H1 (cell line): ENCODE results near the gene PTPRF. TPM values are rescaled to one million over a fixed set of nuclear protein-coding genes. Genes with fewer than 3 reads are reported as not detected.

ENCODE experiments used
- CTCF ChIA-PET: fragments of 300-600 bp; sonication (Branson Sonifier 250); formaldehyde crosslinking; loops from one replicate; lab custom pipeline; 2021; ENCODE audit not compliant: partially characterized antibody; lab: Charles Lee
- POLR2A ChIA-PET: fragments of 300-600 bp; sonication (Branson Sonifier 250); formaldehyde crosslinking; loops from one replicate; lab custom pipeline; 2021; ENCODE audit warnings: inconsistent platforms; ENCODE audit not compliant: partially characterized antibody; lab: Charles Lee
- DNase-seq, 2 experiments: peaks; one replicate each; pipeline versions ENCODE4 v3.0.0 to v3.0.0-alpha.2; 2010 to 2022; ENCODE audit warnings: low spot score in 2 of 2, low read depth in 1 of 2, mixed read lengths in 1 of 2
- FAIRE-seq: peaks from 2 replicates; lab custom pipeline; 2011; peaks lifted over from hg19 to GRCh38; lab: Jason Lieb, UNC
- H2AFZ ChIP-seq: 2 replicates; pipeline ENCODE4 v1.8.1; 2012; ENCODE audit warnings: low read length, inconsistent platforms
- H2AK5ac ChIP-seq: 2 replicates; pipeline ENCODE4 v1.6.1; 2013; ENCODE audit warnings: low read depth, low read length
- H2BK120ac ChIP-seq: replicated peaks from 2 replicates; pipeline ENCODE3; 2013; ENCODE audit warnings: low read depth, low read length, inconsistent platforms
- H2BK12ac ChIP-seq: 2 replicates; pipeline ENCODE4 v1.6.1; 2013; ENCODE audit warnings: low read depth, low read length
- H2BK15ac ChIP-seq: 2 replicates; pipeline ENCODE4 v1.6.1; 2013; ENCODE audit warnings: low read length
- H2BK20ac ChIP-seq: 2 replicates; pipeline ENCODE4 v1.6.1; 2013; ENCODE audit warnings: low read length
- H2BK5ac ChIP-seq: 2 replicates; pipeline ENCODE4 v1.6.1; 2013; ENCODE audit warnings: low read depth, low read length
- H3K14ac ChIP-seq: 2 replicates; pipeline ENCODE4 v1.6.1; 2013; ENCODE audit warnings: inconsistent platforms; ENCODE audit not compliant: insufficient read length
- H3K18ac ChIP-seq: 2 replicates; pipeline ENCODE4 v1.6.1; 2013; ENCODE audit warnings: low read length; ENCODE audit errors: extremely low read depth
- H3K23ac ChIP-seq: 2 replicates; pipeline ENCODE4 v1.6.1; 2013; ENCODE audit warnings: inconsistent platforms; ENCODE audit not compliant: insufficient read length
- H3K23me2 ChIP-seq: 2 replicates; pipeline ENCODE4 v1.6.1; 2013; ENCODE audit warnings: low read depth, low read length
- H3K27ac ChIP-seq: 2 replicates; pipeline ENCODE4 v1.6.1; 2011; ENCODE audit warnings: low read depth, low read length, inconsistent platforms
- H3K27me3 ChIP-seq, 4 experiments: replicated peaks in 1 of 4; 1 replicate in 1 of 4; 2 replicates in 3 of 4; pipeline versions ENCODE4 v1.6.1 to v1.8.1; 2011 to 2013; ENCODE audit warnings: low read length in 3 of 4, mild to moderate bottlenecking in 3 of 4, inconsistent platforms in 2 of 4, mixed read lengths in 2 of 4, moderate library complexity in 1 of 4; ENCODE audit not compliant: control insufficient read depth in 3 of 4, insufficient read depth in 3 of 4; ENCODE audit errors: extremely low read depth in 1 of 4
- H3K36me3 ChIP-seq, 4 experiments: 2 replicates each; pipeline versions ENCODE4 v1.6.1 to v1.8.1; 2011 to 2013; ENCODE audit warnings: mild to moderate bottlenecking in 4 of 4, low read length in 3 of 4, moderate library complexity in 2 of 4, control low read depth in 1 of 4, inconsistent platforms in 1 of 4; ENCODE audit not compliant: insufficient read depth in 4 of 4, control insufficient read depth in 2 of 4
- H3K4ac ChIP-seq: replicated peaks from 2 replicates; pipeline ENCODE3; 2013; ENCODE audit warnings: low read length, low read depth, mixed read lengths, inconsistent platforms; ENCODE audit not compliant: insufficient read length
- H3K4me1 ChIP-seq, 4 experiments: replicated peaks in 1 of 4; 1 replicate in 1 of 4; 2 replicates in 3 of 4; pipeline versions ENCODE4 v1.6.1 to v1.8.1; 2011 to 2013; ENCODE audit warnings: low read length in 3 of 4, inconsistent platforms in 2 of 4, mixed read lengths in 1 of 4; ENCODE audit not compliant: insufficient read depth in 4 of 4, control insufficient read depth in 3 of 4
- H3K4me2 ChIP-seq, 2 experiments: 2 replicates each; pipeline versions ENCODE4 v1.6.1 to v1.8.1; 2011 to 2013; ENCODE audit warnings: low read depth in 2 of 2, low read length in 2 of 2, control low read depth in 1 of 2, inconsistent platforms in 1 of 2, mild to moderate bottlenecking in 1 of 2; ENCODE audit not compliant: insufficient read depth in 1 of 2
- H3K4me3 ChIP-seq, 4 experiments: fragments of 200-600, 300-600 bp in 1 of 4; sonication (generic), shearing (Covaris generic), sonication (Bioruptor Twin) in 1 of 4; 2 replicates each; pipeline versions ENCODE4 v1.5.1 to v1.8.1; 2011 to 2016; ENCODE audit warnings: low read length in 4 of 4, low read depth in 3 of 4, control low read depth in 2 of 4, inconsistent platforms in 2 of 4, mild to moderate bottlenecking in 2 of 4, mixed read lengths in 1 of 4, moderate library complexity in 1 of 4; ENCODE audit not compliant: insufficient read depth in 2 of 4; ENCODE audit errors: extremely low read depth in 1 of 4
- H3K56ac ChIP-seq: replicated peaks from 2 replicates; pipeline ENCODE3; 2013; ENCODE audit warnings: low read depth, mild to moderate bottlenecking, mixed read lengths, low read length, inconsistent platforms; ENCODE audit not compliant: insufficient read length
- H3K79me1 ChIP-seq: 2 replicates; pipeline ENCODE4 v1.6.1; 2013; ENCODE audit warnings: low read depth, low read length, control low read depth
- H3K79me2 ChIP-seq, 2 experiments: 2 replicates each; pipeline versions ENCODE4 v1.6.1 to v1.8.1; 2012 to 2013; ENCODE audit warnings: low read length in 2 of 2, mild to moderate bottlenecking in 2 of 2, inconsistent platforms in 1 of 2; ENCODE audit not compliant: insufficient read depth in 2 of 2, control insufficient read depth in 1 of 2
- H3K9ac ChIP-seq, 4 experiments: replicated peaks in 1 of 4; 1 replicate in 1 of 4; 2 replicates in 3 of 4; pipeline versions ENCODE4 v1.6.1 to v1.8.1; 2011 to 2013; ENCODE audit warnings: low read depth in 3 of 4, low read length in 3 of 4, control low read depth in 2 of 4, mild to moderate bottlenecking in 2 of 4, moderate library complexity in 2 of 4, inconsistent platforms in 1 of 4; ENCODE audit errors: extremely low read depth in 1 of 4
- H3K9me3 ChIP-seq, 2 experiments: 2 replicates each; pipeline versions ENCODE4 v1.6.1 to v1.8.1; 2012 to 2013; ENCODE audit warnings: mild to moderate bottlenecking in 2 of 2, moderate library complexity in 2 of 2, control low read depth in 1 of 2, inconsistent platforms in 1 of 2, low read depth in 1 of 2, low read length in 1 of 2, mixed read lengths in 1 of 2; ENCODE audit not compliant: insufficient read depth in 2 of 2
- H4K20me1 ChIP-seq, 2 experiments: replicated peaks in 1 of 2; 2 replicates each; pipeline versions ENCODE3 to v1.8.1; 2011 to 2013; ENCODE audit warnings: inconsistent platforms in 2 of 2, low read length in 2 of 2, mild to moderate bottlenecking in 1 of 2; ENCODE audit not compliant: insufficient read depth in 2 of 2, control insufficient read depth in 1 of 2
- H4K5ac ChIP-seq: 2 replicates; pipeline ENCODE4 v1.6.1; 2013; ENCODE audit warnings: low read length, low read depth, mixed read lengths, inconsistent platforms; ENCODE audit not compliant: insufficient read length
- H4K8ac ChIP-seq: 2 replicates; pipeline ENCODE4 v1.8.0; 2013; ENCODE audit warnings: mild to moderate bottlenecking, moderate library complexity, low read length, inconsistent platforms; ENCODE audit not compliant: insufficient read depth; ENCODE audit errors: extremely low read depth
- H4K91ac ChIP-seq: replicated peaks from 2 replicates; pipeline ENCODE3; 2013; ENCODE audit warnings: low read length, mixed read lengths, inconsistent platforms; ENCODE audit not compliant: insufficient read length
- BCL11A ChIP-seq, 2 experiments: IDR thresholded peaks; one replicate each; pipeline ENCODE4 v1.6.1; 2011; ENCODE audit warnings: low read depth in 2 of 2, low read length in 2 of 2, mild to moderate bottlenecking in 2 of 2
- CBX8 ChIP-seq: fragments of 300-800, 300-1000 bp; sonication (generic); IDR thresholded peaks from 2 replicates; pipeline ENCODE4 v1.7.1; 2016; ENCODE audit warnings: low read depth, low read length, borderline replicate concordance
- HDAC2 ChIP-seq, 2 experiments: fragments of 300-600 bp in 1 of 2; sonication (generic) in 1 of 2; IDR thresholded peaks; 2 replicates each; pipeline ENCODE4 v1.6.1; 2011 to 2012; ENCODE audit warnings: low read depth in 2 of 2, low read length in 2 of 2, mild to moderate bottlenecking in 2 of 2, moderate library complexity in 2 of 2, borderline replicate concordance in 1 of 2, inconsistent platforms in 1 of 2
- SP2 ChIP-seq: IDR thresholded peaks from 2 replicates; pipeline ENCODE4 v1.6.1; 2012; ENCODE audit warnings: mild to moderate bottlenecking, low read length, inconsistent platforms
- WGBS, 2 experiments: shearing (Covaris generic) in 1 of 2; methylation state at CpG; one replicate each; pipeline versions ENCODE4 v1.1.6 to v1.1.7; 2013 to 2015; ENCODE audit warnings: low lambda C conversion rate in 2 of 2, mixed read lengths in 2 of 2, inconsistent platforms in 1 of 2, low coverage in 1 of 2, missing lambda C conversion rate in 1 of 2; ENCODE audit not compliant: insufficient replicate concordance in 2 of 2, insufficient coverage in 1 of 2, insufficient read length in 1 of 2; ENCODE audit errors: extremely low coverage in 1 of 2, missing lambda C conversion rate in 1 of 2; 5-methylcytosine and 5-hydroxymethylcytosine counted together
- polyA plus RNA-seq, 7 experiments: library from polyadenylated mRNA; depleted of rRNA in 3 of 7; stranded (reverse) in 5 of 7; unstranded in 2 of 7; fragments of >200 nt in 5 of 7; fragments of 200-250 nt in 2 of 7; gene quantifications; 1 replicate in 5 of 7; 2 replicates in 1 of 7; 4 replicates in 1 of 7; pipeline versions ENCODE4 v1.2.1 to v1.2.3, GENCODE V29; 2011 to 2013; ENCODE audit warnings: missing spikeins in 2 of 7, mixed read lengths in 2 of 7
- total RNA-seq: library from RNA; stranded (reverse); fragmentation: NEBNext Ultra II Directional; extraction: Animal tissue kit (Norgen Biotek cat#: 25700); gene quantifications from 2 replicates; pipeline ENCODE4 v1.2.1, GENCODE V29; 2021

PTPRF gene
- total and polyA plus RNA-seq, 2 of the 8 experiments (the other 6 are each of a cell fraction or from before 2014, with no cell fraction given), result 136 to 231 TPM

DNA sequence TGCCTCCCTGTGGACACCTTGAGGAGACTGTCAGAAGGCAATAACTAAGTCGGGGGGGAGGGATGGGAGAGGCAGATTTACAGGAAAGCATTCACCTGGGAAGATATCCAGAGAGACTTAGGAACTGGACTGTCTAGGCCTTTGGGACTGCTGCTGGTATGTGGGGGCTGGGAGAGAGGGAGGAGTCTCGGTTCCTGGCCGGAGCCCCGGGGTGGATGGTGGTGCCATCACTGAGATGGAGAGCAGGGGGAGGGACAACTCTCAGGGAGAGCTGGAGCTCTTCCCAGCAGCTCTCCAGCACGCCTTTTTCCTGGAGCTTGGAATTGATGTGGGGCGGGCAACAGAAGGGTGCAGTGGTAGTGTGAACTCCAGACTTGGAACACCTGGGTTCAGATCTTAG lies 22.1 kb downstream of the PTPRF start:
- ChIA-PET POLR2A (interaction anchor here (1.0 to 14.9 kb wide), 4 partner anchors 8 to 31 kb away, joined by 3 to 270 read pairs (median 6); partner anchors contain the start of gene PTPRF), CTCF (interaction anchor here (0.6 to 15.4 kb wide), 8 partner anchors 12 to 241 kb away, joined by 3 to 169 read pairs (median 8); partner anchors contain the start of gene PTPRF)
- H3K4me1 ChIP-seq, result peaks cover 17 to 41% (median 32%) of the 10 kb centered on the region in 4 experiments
- peaks cover 5% of the 10 kb centered on the region for H3K23me2 ChIP-seq
- no peak overlapping the region for H2BK120ac ChIP-seq
- H4K20me1 ChIP-seq, result peaks cover 10 to 17% of the 10 kb centered on the region in 2 experiments
- H3K56ac ChIP-seq, result no peak overlapping the region
- no peaks in the 10 kb centered on the region; a peak in 1 of 7 replicates for H3K27me3 ChIP-seq
- H3K79me1 ChIP-seq, result peaks cover 10% of the 10 kb centered on the region
- no peak overlapping the region for H3K4me3 ChIP-seq
- H4K91ac ChIP-seq, result no peak overlapping the region
- no peak overlapping the region for H4K5ac ChIP-seq
- FAIRE-seq (no peak), DNase-seq (no peak)
- no peak overlapping the region for H3K18ac ChIP-seq
- no peak overlapping the region for H3K4me2 ChIP-seq
- H4K8ac ChIP-seq, result no peak overlapping the region
- H2BK20ac ChIP-seq, result no peak overlapping the region
- H3K9me3 ChIP-seq, result no peaks in the 10 kb centered on the region
- no peak overlapping the region for H2BK12ac ChIP-seq
- TF ChIP-seq HDAC2 (IDR thresholded peaks at IDR 0.05; ENCODE audit: borderline replicate concordance in 1 of 2, low read depth in 2 of 2, low read length in 2 of 2), result no peak
- TF ChIP-seq SP2, result no peak
- TF ChIP-seq CBX8, result no peak
- TF ChIP-seq BCL11A (IDR thresholded peaks at IDR 0.05; ENCODE audit: low read depth in 2 of 2, low read length in 2 of 2), result no peak
- TF ChIP-seq, all 59 proteins: peak for 0
- Histone ChIP-seq H3K14ac (no peak overlapping the region), H2BK5ac (no peak overlapping the region), H2AK5ac (no peak overlapping the region), H3K4ac (no peak overlapping the region), H3K9ac (no peak overlapping the region), H3K36me3 (peaks cover 9 to 25% (median 13%) of the 10 kb centered on the region in 4 experiments; a peak in 7 of 8 replicates), H2BK15ac (no peak overlapping the region), H3K27ac (no peak overlapping the region), H3K23ac (no peak overlapping the region), H2AFZ (no peak overlapping the region), H3K79me2 (peaks cover 0 to 34% of the 10 kb centered on the region in 2 experiments; a peak in 1 of 4 replicates)
- WGBS, 2 experiments, result 79% methylated on average over 5 of the region's 6 CpGs; no CpG with 5 or more reads in 1 of the 2 experiments
